Measurements from ENCODE around the gene RRBP1. TPM values are rescaled to one million over a fixed set of nuclear protein-coding genes. Genes with fewer than 3 reads are reported as not detected.

Gene RRBP1
- total RNA-seq, 1 donor from 2014 or later = 191 TPM

- no peak for DNase-seq (ENCODE audit: low spot score)
- ATAC-seq = no peak
Measured at GRCh38 chr20:17638835-17639407, 43.1 kb downstream of the RRBP1 start.

GRCh38 chr20:17637985-17638640 lies 43.9 kb downstream of the RRBP1 start:
- ATAC-seq = no peak
- no peak for DNase-seq (ENCODE audit: low spot score)

GRCh38 chr20:17637413-17637780 lies 44.6 kb downstream of the RRBP1 start:
- ATAC-seq (no peak), DNase-seq (ENCODE audit: low spot score) (no peak)

GRCh38 chr20:17636523-17637412 lies 45.3 kb downstream of the RRBP1 start:
- ATAC-seq (no peak), DNase-seq (ENCODE audit: low spot score) (no peak)

- ATAC-seq (peak; percentile 5), DNase-seq (ENCODE audit: low spot score) (no peak)
Measured at GRCh38 chr20:17635332-17636244, 46.5 kb downstream of the RRBP1 start.

GRCh38 chr20:17634661-17635331 lies 47.2 kb downstream of the RRBP1 start:
- DNase-seq (ENCODE audit: low spot score) (no peak), ATAC-seq (peak; percentile 45)

GRCh38 chr20:17633850-17634500 lies 48.1 kb downstream of the RRBP1 start:
- ATAC-seq (no peak), DNase-seq (ENCODE audit: low spot score) (no peak)

- ATAC-seq = no peak
- DNase-seq (ENCODE audit: low spot score) = no peak
Measured at GRCh38 chr20:17633221-17633849, 48.7 kb downstream of the RRBP1 start.

GRCh38 chr20:17631576-17632319 lies 50.3 kb downstream of the RRBP1 start:
- DNase-seq (ENCODE audit: low spot score) (no peak), ATAC-seq (no peak)

- DNase-seq (ENCODE audit: low spot score) = no peak
- no peak for ATAC-seq
Measured at GRCh38 chr20:17630806-17631195, 51.2 kb downstream of the RRBP1 start.

GRCh38 chr20:17630151-17630805 lies 51.8 kb downstream of the RRBP1 start:
- no peak for DNase-seq (ENCODE audit: low spot score)
- ATAC-seq = no peak

GRCh38 chr20:17629678-17630089 lies 52.4 kb downstream of the RRBP1 start:
- DNase-seq (ENCODE audit: low spot score) (no peak), ATAC-seq (no peak)

- DNase-seq (ENCODE audit: low spot score) = no peak
- ATAC-seq = no peak
Measured at GRCh38 chr20:17629025-17629424, 53.0 kb downstream of the RRBP1 start.

- no peak for ATAC-seq
- no peak for DNase-seq (ENCODE audit: low spot score)
Measured at GRCh38 chr20:17628101-17628841, 53.8 kb downstream of the RRBP1 start.

- DNase-seq (ENCODE audit: low spot score) (no peak), ATAC-seq (peak; percentile 2)
Measured at GRCh38 chr20:17627101-17627955, 54.7 kb downstream of the RRBP1 start.

GRCh38 chr20:17626217-17627007 lies 55.6 kb downstream of the RRBP1 start:
- ATAC-seq (peak; percentile 58), DNase-seq (ENCODE audit: low spot score) (no peak)
